Lower leg skin (tissue), 3 donors: ENCODE data around the gene ASH1L.

Experiments
- POLR2A ChIP-seq, 2 donors: fragments of 450-650 bp; IDR thresholded peaks; one replicate each; pipeline ENCODE4 v1.6.1; 2016 to 2017; ENCODE audit warnings: antibody characterized with exemption in 2 of 2, mild to moderate bottlenecking in 1 of 2, moderate library complexity in 1 of 2
- TF ChIP-seq, protein P1 (sequence below), 3 donors: fragments of 450-650 bp; IDR thresholded peaks; one replicate each; pipeline ENCODE4 v1.5.1; 2016; ENCODE audit warnings: antibody characterized with exemption in 3 of 3, mild to moderate bottlenecking in 3 of 3, moderate library complexity in 2 of 3

DNA sequence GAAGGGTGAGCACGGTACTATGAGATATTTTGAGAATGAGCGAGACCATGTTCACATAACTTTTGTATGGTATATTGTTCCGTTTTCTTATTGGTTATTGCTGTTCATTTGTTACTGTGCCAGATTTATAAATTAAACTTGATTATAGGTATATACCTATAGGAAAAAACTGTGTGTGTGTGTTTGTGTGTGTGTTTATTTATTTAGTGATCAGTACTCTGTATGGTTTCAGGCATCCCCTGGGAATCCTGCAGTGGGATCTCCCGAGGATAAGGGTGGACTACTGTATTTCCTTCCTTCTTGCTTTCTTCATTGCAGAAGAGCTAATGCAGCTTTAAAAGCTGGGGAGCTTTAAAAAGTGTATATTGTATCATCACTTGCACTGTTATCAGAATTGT, 8.0 kb upstream of the ASH1L start:
- TF ChIP-seq, protein P1, sequence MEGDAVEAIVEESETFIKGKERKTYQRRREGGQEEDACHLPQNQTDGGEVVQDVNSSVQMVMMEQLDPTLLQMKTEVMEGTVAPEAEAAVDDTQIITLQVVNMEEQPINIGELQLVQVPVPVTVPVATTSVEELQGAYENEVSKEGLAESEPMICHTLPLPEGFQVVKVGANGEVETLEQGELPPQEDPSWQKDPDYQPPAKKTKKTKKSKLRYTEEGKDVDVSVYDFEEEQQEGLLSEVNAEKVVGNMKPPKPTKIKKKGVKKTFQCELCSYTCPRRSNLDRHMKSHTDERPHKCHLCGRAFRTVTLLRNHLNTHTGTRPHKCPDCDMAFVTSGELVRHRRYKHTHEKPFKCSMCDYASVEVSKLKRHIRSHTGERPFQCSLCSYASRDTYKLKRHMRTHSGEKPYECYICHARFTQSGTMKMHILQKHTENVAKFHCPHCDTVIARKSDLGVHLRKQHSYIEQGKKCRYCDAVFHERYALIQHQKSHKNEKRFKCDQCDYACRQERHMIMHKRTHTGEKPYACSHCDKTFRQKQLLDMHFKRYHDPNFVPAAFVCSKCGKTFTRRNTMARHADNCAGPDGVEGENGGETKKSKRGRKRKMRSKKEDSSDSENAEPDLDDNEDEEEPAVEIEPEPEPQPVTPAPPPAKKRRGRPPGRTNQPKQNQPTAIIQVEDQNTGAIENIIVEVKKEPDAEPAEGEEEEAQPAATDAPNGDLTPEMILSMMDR (IDR thresholded peaks at IDR 0.05): no peak
- TF ChIP-seq POLR2A (IDR thresholded peaks at IDR 0.05): no peak
